Testis (tissue), 3 donors: ENCODE data around the gene NRXN3. TPM values are rescaled to one million over a fixed set of nuclear protein-coding genes. Genes with fewer than 3 reads are reported as not detected.

Experiments used
- DNase-seq: peaks from one replicate; pipeline ENCODE4 v3.0.0-alpha.2; 2019
- H3K27ac ChIP-seq, 2 donors: fragments of 200-600 bp; sonication (generic); one replicate each; pipeline ENCODE4 v1.5.1; 2019
- H3K27me3 ChIP-seq: fragments of 200-600 bp; sonication (generic); one replicate; pipeline ENCODE4 v1.5.1; 2019
- H3K36me3 ChIP-seq: fragments of 200-600 bp; sonication (generic); one replicate; pipeline ENCODE4 v1.5.1; 2017; ENCODE audit warnings: low read depth; ENCODE audit errors: missing control alignments
- H3K4me1 ChIP-seq: fragments of 200-600 bp; sonication (generic); one replicate; pipeline ENCODE4 v1.5.1; 2019
- H3K4me3 ChIP-seq, 2 donors: fragments of 200-600 bp; sonication (generic); one replicate each; pipeline ENCODE4 v1.5.1; 2017 to 2019
- H3K9me3 ChIP-seq: fragments of 200-600 bp; sonication (generic); one replicate; pipeline ENCODE4 v1.5.1; 2017
- CTCF ChIP-seq, 3 experiments: fragments of 450-650 bp in 2 of 3; fragments of 200-600 bp in 1 of 3; sonication (generic) in 1 of 3; IDR thresholded peaks; one replicate each; pipeline ENCODE4 v1.5.1; 2016 to 2019; ENCODE audit warnings: antibody characterized with exemption in 3 of 3, mild to moderate bottlenecking in 2 of 3, moderate library complexity in 1 of 3
- POLR2A ChIP-seq: fragments of 450-650 bp; IDR thresholded peaks from one replicate; pipeline ENCODE4 v1.6.1; 2017; ENCODE audit warnings: antibody characterized with exemption, mild to moderate bottlenecking, moderate library complexity
- WGBS, 2 donors: methylation state at CpG; one replicate each; pipeline ENCODE4 v1.1.5; 2018; 5-methylcytosine and 5-hydroxymethylcytosine counted together
- intact Hi-C: fragments of 100-400 bp; cut with DNase I; formaldehyde crosslinking; loops from one replicate; pipeline ENCODE4 v1.15.1; 2023; ENCODE audit warnings: low total_unique reads
- polyA plus RNA-seq: library from polyadenylated mRNA; stranded (reverse); fragments of 350-450 nt; fragmentation: Illumina TruSeq; extraction: RNeasy Lipid Tissue Mini Kit (QIAGEN cat#74804); gene quantifications from one replicate; pipeline ENCODE4 v1.2.3, GENCODE V29; 2014; ENCODE audit warnings: low read depth, low replicate concordance; ENCODE audit not compliant: insufficient read depth
- total RNA-seq, 2 donors: library from RNA; depleted of rRNA; stranded (reverse); fragments of >200 nt; gene quantifications; one replicate each; pipeline ENCODE4 v1.2.3, GENCODE V29; 2016

NRXN3 gene
- total and polyA plus RNA-seq, 3 donors from 2014 or later = 3.5 to 8.0 (median 3.9) TPM

DNA sequence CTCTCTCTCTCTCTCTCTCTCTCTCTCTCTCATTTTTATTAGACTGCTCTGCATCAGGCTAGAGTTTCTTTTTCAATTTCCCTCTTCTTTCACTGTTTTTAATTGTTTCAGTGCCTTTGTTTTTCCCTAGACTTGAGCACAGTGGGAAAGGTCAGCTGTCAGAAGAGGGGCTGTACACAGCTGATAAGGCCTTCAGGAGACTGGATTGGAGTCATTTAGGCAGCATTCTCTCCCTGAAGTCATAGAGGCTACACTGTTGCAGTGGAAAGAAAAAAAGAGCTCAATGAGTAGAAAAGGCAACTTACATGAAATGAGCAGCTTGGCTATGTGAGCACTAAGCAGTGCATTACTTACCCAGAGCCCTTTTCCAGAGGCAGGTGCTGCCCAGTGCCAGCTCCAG lies 456.9 kb downstream of the NRXN3 start:
- Histone ChIP-seq H3K4me1 (no peaks in the 10 kb centered on the region), H3K36me3 (no peaks in the 10 kb centered on the region), H3K27ac (no peak overlapping the region), H3K27me3 (no peaks in the 10 kb centered on the region), H3K4me3 (no peak overlapping the region), H3K9me3 (no peaks in the 10 kb centered on the region)
- intact Hi-C loops = no loop called here
- no peak for DNase-seq
- no peak for TF ChIP-seq POLR2A
- TF ChIP-seq CTCF (IDR thresholded peaks at IDR 0.05) = no peak

- Histone ChIP-seq H3K36me3 (no peaks in the 10 kb centered on the region), H3K4me1 (no peaks in the 10 kb centered on the region), H3K4me3 (no peak overlapping the region), H3K27me3 (no peaks in the 10 kb centered on the region), H3K27ac (no peak overlapping the region), H3K9me3 (no peaks in the 10 kb centered on the region)
- DNase-seq = no peak
- 65 to 87% methylated on average over 2 of the region's 2 CpGs for WGBS, 2 donors
- TF ChIP-seq POLR2A (no peak), CTCF (IDR thresholded peaks at IDR 0.05) (no peak)
- intact Hi-C loops = no loop called here
Observed at GRCh38 chr14:78631551-78631950, 461.4 kb downstream of the NRXN3 start.

GRCh38 chr14:78633752-78634151 lies 463.6 kb downstream of the NRXN3 start:
- intact Hi-C loops = no loop called here

DNA sequence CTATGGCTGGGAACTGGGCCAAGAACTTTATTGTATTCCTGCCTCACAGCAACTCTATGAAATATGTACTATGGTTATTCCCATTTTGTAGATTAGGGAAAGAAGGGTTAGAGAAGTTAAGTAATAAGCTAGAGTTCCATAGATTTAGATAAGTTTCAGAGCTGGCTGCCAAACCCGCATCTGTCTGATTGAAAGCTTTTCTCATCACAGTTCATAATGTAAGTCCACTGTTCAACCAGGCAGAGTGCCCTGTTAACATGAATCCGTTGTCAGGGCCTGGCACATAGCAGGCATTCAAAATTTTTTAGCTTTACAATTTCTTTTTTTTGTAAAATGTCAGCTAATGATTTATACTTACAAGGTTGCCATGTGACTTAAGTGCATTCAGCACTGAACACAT lies 467.3 kb downstream of the NRXN3 start:
- Histone ChIP-seq H3K27ac (no peak overlapping the region), H3K4me1 (no peaks in the 10 kb centered on the region), H3K9me3 (no peaks in the 10 kb centered on the region), H3K27me3 (no peaks in the 10 kb centered on the region), H3K4me3 (no peak overlapping the region), H3K36me3 (no peaks in the 10 kb centered on the region)
- intact Hi-C loops = no loop called here
- 85 to 91% methylated on average over 2 of the region's 2 CpGs for WGBS, 2 donors
- TF ChIP-seq POLR2A (no peak), CTCF (IDR thresholded peaks at IDR 0.05) (no peak)
- no peak for DNase-seq

More at GRCh38 chr14:78633752-78634151, 463.6 kb downstream of the NRXN3 start:
- H3K27ac ChIP-seq = no peak overlapping the region
- no peak for DNase-seq
- TF ChIP-seq CTCF (IDR thresholded peaks at IDR 0.05) (no peak), POLR2A (no peak)
- no peaks in the 10 kb centered on the region for H3K9me3 ChIP-seq
- H3K36me3 ChIP-seq = no peaks in the 10 kb centered on the region
- no peaks in the 10 kb centered on the region for H3K4me1 ChIP-seq
- H3K27me3 ChIP-seq = no peaks in the 10 kb centered on the region
- no peak overlapping the region for H3K4me3 ChIP-seq

DNA sequence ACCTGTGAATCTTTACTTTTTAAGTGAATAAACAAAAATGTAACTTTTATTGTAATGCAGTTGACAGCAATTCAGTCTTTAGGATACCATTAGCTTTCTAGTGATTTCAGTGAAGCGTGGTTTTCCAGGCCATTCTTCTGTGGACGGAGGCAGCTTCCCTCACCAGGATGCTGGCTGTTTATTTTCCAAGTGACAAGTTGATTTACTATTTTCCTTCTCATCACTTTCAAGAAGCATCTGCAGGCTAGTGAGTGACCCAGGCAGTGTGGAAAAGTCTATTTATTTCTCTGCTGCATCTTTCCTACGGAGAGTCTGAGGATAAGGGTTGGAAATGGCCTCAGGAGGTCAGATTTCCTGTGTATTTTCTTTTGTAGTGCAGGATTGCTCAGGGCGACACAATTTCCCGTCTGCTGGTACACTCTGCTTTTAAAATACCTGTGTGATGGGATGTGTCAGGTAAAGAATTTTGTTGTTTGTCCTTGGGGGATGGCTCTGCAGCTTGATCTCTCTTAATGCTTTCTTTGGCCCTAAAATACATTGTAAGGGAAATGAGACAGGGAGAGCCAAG lies 467.8 kb downstream of the NRXN3 start:
- Histone ChIP-seq H3K27ac (no peak overlapping the region), H3K27me3 (no peaks in the 10 kb centered on the region), H3K9me3 (no peaks in the 10 kb centered on the region), H3K4me3 (no peak overlapping the region), H3K4me1 (no peaks in the 10 kb centered on the region), H3K36me3 (no peaks in the 10 kb centered on the region)
- WGBS, 2 donors = 46 to 64% methylated on average over 5 of the region's 5 CpGs
- intact Hi-C loops = no loop called here
- TF ChIP-seq POLR2A (no peak), CTCF (IDR thresholded peaks at IDR 0.05) (no peak)
- DNase-seq = no peak
